BJ (cell line): ENCODE measurements around the gene KLRD1. TPM values are rescaled to one million over a fixed set of nuclear protein-coding genes. Genes with fewer than 3 reads are reported as not detected.
A peak's percentile ranks its signal among the peaks of the same experiment; 100 is the strongest.
"Not testable (repeated sequence)": the region's sequence is repeated elsewhere in the genome, so short reads cannot be mapped to it uniquely, and the experiment has no call there.

Experiments
- CTCF ChIA-PET: fragments of 350-600 bp; formaldehyde crosslinking; extraction: SDS; loops from one replicate; lab custom pipeline; 2021; ENCODE audit warnings: antibody characterized with exemption, inconsistent platforms; lab: Yijun Ruan, JAX
- POLR2A ChIA-PET: fragments of 300-600 bp; sonication (Branson Sonifier 250); formaldehyde crosslinking; extraction: SDS; loops from one replicate; lab custom pipeline; 2021; ENCODE audit warnings: antibody characterized with exemption; lab: Charles Lee
- DNase-seq: peaks from one replicate; pipeline ENCODE4 v3.0.0-alpha.2; 2011; ENCODE audit warnings: low read depth
- H3K27me3 ChIP-seq: 2 replicates; pipeline ENCODE4 v1.6.0; 2011; ENCODE audit warnings: low read length; ENCODE audit not compliant: control insufficient read depth, insufficient read depth
- H3K36me3 ChIP-seq: 2 replicates; pipeline ENCODE4 v1.5.1; 2011; ENCODE audit warnings: low read length; ENCODE audit not compliant: control insufficient read depth, insufficient read depth
- H3K4me3 ChIP-seq: 2 replicates; pipeline ENCODE4 v1.5.1; 2011; ENCODE audit warnings: low read depth, mild to moderate bottlenecking, control low read depth, low read length
- CTCF ChIP-seq: IDR thresholded peaks from 2 replicates; pipeline ENCODE4 v1.5.1; 2011; ENCODE audit warnings: low read depth, mild to moderate bottlenecking, control low read depth, inconsistent platforms, low read length, moderate library complexity; ENCODE audit not compliant: insufficient read depth
- polyA plus RNA-seq: library from polyadenylated mRNA; depleted of rRNA; stranded (reverse); fragments of >200 nt; gene quantifications from 2 replicates; pipeline ENCODE4 v1.2.3, GENCODE V29; 2011

KLRD1 gene
- polyA plus RNA-seq, 1 experiment: 0.13 TPM

GRCh38 chr12:10331642-10332239, 24.1 kb downstream of the KLRD1 start:
- POLR2A ChIA-PET: no interaction called here
- TF ChIP-seq CTCF: peak; percentile 81

GRCh38 chr12:10336196-10336595, 28.5 kb downstream of the KLRD1 start:
- DNase-seq, H3K4me3 ChIP-seq, H3K36me3 ChIP-seq, CTCF ChIA-PET, H3K27me3 ChIP-seq, POLR2A ChIA-PET: not testable (repeated sequence)

More at GRCh38 chr12:10331642-10332239, 24.1 kb downstream of the KLRD1 start:
- DNase-seq: no peak
- CTCF ChIA-PET: interaction anchor here (0.9 to 2.6 kb wide), 6 partner anchors 10 to 868 kb away, joined by 3 to 15 read pairs (median 4); no protein-coding TSS in a partner anchor
- H3K27me3 ChIP-seq: no peaks in the 10 kb centered on the region; the same call in 1 of the 2 replicates
- H3K36me3 ChIP-seq: no peaks in the 10 kb centered on the region
- no peak overlapping the region for H3K4me3 ChIP-seq

- POLR2A ChIA-PET, H3K27me3 ChIP-seq, H3K4me3 ChIP-seq, CTCF ChIA-PET, DNase-seq, H3K36me3 ChIP-seq: not testable (repeated sequence)
These were observed 30.8 kb downstream of the KLRD1 start for GRCh38 chr12:10338470-10338869.

GRCh38 chr12:10339053-10339840, 31.6 kb downstream of the KLRD1 start:
- no peak for TF ChIP-seq CTCF
- Histone ChIP-seq H3K27me3 (no peaks in the 10 kb centered on the region), H3K4me3 (no peak overlapping the region), H3K36me3 (no peaks in the 10 kb centered on the region)
- no peak for DNase-seq
- ChIA-PET CTCF (interaction anchor here (0.6 to 1.1 kb wide), 4 partner anchors 26 to 361 kb away, joined by 3 to 4 read pairs (median 3); no protein-coding TSS in a partner anchor), POLR2A (no interaction called here)

GRCh38 chr12:10340946-10341345, 33.3 kb downstream of the KLRD1 start:
- DNase-seq, H3K4me3 ChIP-seq, CTCF ChIA-PET, POLR2A ChIA-PET, H3K36me3 ChIP-seq, H3K27me3 ChIP-seq: not testable (repeated sequence)

- ChIA-PET POLR2A (no interaction called here), CTCF (no interaction called here)
- Histone ChIP-seq H3K4me3 (no peak overlapping the region), H3K36me3 (no peaks in the 10 kb centered on the region), H3K27me3 (no peaks in the 10 kb centered on the region)
- TF ChIP-seq CTCF: no peak
- DNase-seq: no peak
These were observed 34.3 kb downstream of the KLRD1 start for GRCh38 chr12:10341892-10342509.

GRCh38 chr12:10351457-10351856, 43.8 kb downstream of the KLRD1 start:
- DNase-seq, H3K27me3 ChIP-seq, H3K36me3 ChIP-seq, POLR2A ChIA-PET, H3K4me3 ChIP-seq: not testable (repeated sequence)
- CTCF ChIA-PET: interaction anchor here (0.7 to 0.9 kb wide), 2 partner anchors 12 to 15 kb away, joined by 3 to 4 read pairs; no protein-coding TSS in a partner anchor
